ENCODE data around the gene NDUFV2.

- no peak for TF ChIP-seq POLR2A (IDR thresholded peaks at IDR 0.05)
- TF ChIP-seq, protein P1, sequence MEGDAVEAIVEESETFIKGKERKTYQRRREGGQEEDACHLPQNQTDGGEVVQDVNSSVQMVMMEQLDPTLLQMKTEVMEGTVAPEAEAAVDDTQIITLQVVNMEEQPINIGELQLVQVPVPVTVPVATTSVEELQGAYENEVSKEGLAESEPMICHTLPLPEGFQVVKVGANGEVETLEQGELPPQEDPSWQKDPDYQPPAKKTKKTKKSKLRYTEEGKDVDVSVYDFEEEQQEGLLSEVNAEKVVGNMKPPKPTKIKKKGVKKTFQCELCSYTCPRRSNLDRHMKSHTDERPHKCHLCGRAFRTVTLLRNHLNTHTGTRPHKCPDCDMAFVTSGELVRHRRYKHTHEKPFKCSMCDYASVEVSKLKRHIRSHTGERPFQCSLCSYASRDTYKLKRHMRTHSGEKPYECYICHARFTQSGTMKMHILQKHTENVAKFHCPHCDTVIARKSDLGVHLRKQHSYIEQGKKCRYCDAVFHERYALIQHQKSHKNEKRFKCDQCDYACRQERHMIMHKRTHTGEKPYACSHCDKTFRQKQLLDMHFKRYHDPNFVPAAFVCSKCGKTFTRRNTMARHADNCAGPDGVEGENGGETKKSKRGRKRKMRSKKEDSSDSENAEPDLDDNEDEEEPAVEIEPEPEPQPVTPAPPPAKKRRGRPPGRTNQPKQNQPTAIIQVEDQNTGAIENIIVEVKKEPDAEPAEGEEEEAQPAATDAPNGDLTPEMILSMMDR (IDR thresholded peaks at IDR 0.05), result no peak
These were observed 22.3 kb downstream of the NDUFV2 start for GRCh38 chr18:9124824-9125223.
